K562 (cell line): ENCODE results near the gene LTBP4. TPM values are rescaled to one million over a fixed set of nuclear protein-coding genes. Genes with fewer than 3 reads are reported as not detected.

Source experiments
- BCOR ChIP-seq: fragments of 450-650 bp; IDR thresholded peaks from 2 replicates; pipeline ENCODE4 v1.6.1; 2016
- CREM ChIP-seq: IDR thresholded peaks from 2 replicates; pipeline ENCODE4 v1.6.1; 2014; ENCODE audit warnings: antibody characterized with exemption, low read depth
- DPF2 ChIP-seq: fragments of 450-650 bp; IDR thresholded peaks from 2 replicates; pipeline ENCODE4 v1.6.1; 2016
- EGR1 ChIP-seq: fragments of 450-650 bp; conservative IDR thresholded peaks from 2 replicates; pipeline ENCODE4 v1.6.1; 2017; ENCODE audit warnings: mild to moderate bottlenecking
- NFE2 ChIP-seq: IDR thresholded peaks from 2 replicates; pipeline ENCODE4 v1.6.1; 2014; ENCODE audit warnings: antibody characterized with exemption, low read depth
- NFIC ChIP-seq: fragments of 450-650 bp; IDR thresholded peaks from 2 replicates; pipeline ENCODE4 v1.6.1; 2017; ENCODE audit warnings: mild to moderate bottlenecking, inconsistent platforms
- POLR2AphosphoS5 ChIP-seq: IDR thresholded peaks from 2 replicates; pipeline ENCODE4 v1.6.1; 2011; ENCODE audit warnings: mild to moderate bottlenecking, low read depth, low read length, moderate library complexity; ENCODE audit not compliant: control insufficient read depth, insufficient read depth
- RNF2 ChIP-seq: sonication (generic); IDR thresholded peaks from 2 replicates; pipeline ENCODE4 v1.6.1; 2016
- SNIP1 ChIP-seq: fragments of 450-650 bp; IDR thresholded peaks from 2 replicates; pipeline ENCODE4 v1.7.1; 2017; ENCODE audit warnings: low read depth, mild to moderate bottlenecking
- SUPT5H ChIP-seq: fragments of 450-650 bp; IDR thresholded peaks from 2 replicates; pipeline ENCODE4 v1.6.1; 2016
- TAF1 ChIP-seq: IDR thresholded peaks from 2 replicates; pipeline ENCODE4 v1.6.1; 2011; ENCODE audit warnings: mild to moderate bottlenecking, low read length, moderate library complexity; ENCODE audit not compliant: insufficient read depth, control insufficient read depth, severe bottlenecking; ENCODE audit errors: extremely low read depth
- ZFX ChIP-seq: sonication (generic); formaldehyde crosslinking; IDR thresholded peaks from 2 replicates; pipeline ENCODE4 v1.8.0; 2022; ENCODE audit warnings: mild to moderate bottlenecking, missing genetic modification reagents, moderate library complexity
- ZKSCAN1 ChIP-seq: fragments of 150-350 bp; IDR thresholded peaks from 2 replicates; pipeline ENCODE4 v1.6.1; 2016; ENCODE audit warnings: low read depth, low read length
- polyA plus RNA-seq, 8 experiments: library from polyadenylated mRNA; depleted of rRNA in 4 of 8; stranded (reverse) in 5 of 8; unstranded in 3 of 8; fragments of >200 nt; fragmentation: Nextera tagmentation in 2 of 8; fragmentation: Illumina TruSeq in 1 of 8; extraction: Ambion mirVana in 2 of 8; extraction: Trizol in 1 of 8; gene quantifications; 2 replicates each; pipeline versions ENCODE4 v1.2.1 to v1.2.3, GENCODE V29; 2011 to 2014; ENCODE audit warnings: inconsistent platforms in 1 of 8, missing spikeins in 1 of 8
- total RNA-seq, 7 experiments: library from RNA; depleted of rRNA in 6 of 7; stranded (reverse); fragments of >200 nt in 6 of 7; fragmentation: Illumina TruSeq in 2 of 7; extraction: Trizol in 2 of 7; gene quantifications; 2 replicates each; pipeline versions ENCODE4 v1.2.1 to v1.2.3, GENCODE V29; 2011 to 2021; ENCODE audit warnings: low replicate concordance in 1 of 7
- TF ChIP-seq, protein P1 (sequence below): fragments of 450-650 bp; IDR thresholded peaks from 2 replicates; pipeline ENCODE4 v1.6.1; 2017; ENCODE audit warnings: antibody characterized with exemption, mild to moderate bottlenecking
- TF ChIP-seq, protein P2 (sequence below): fragments of 200-400 bp; formaldehyde crosslinking; IDR thresholded peaks from 2 replicates; pipeline ENCODE4 v1.6.1; 2017; ENCODE audit warnings: mild to moderate bottlenecking, low read depth, low read length, moderate library complexity

Gene LTBP4
- total and polyA plus RNA-seq, 9 of the 15 experiments (the other 6 are each of a cell fraction or from before 2014, with no cell fraction given), result 0.35 to 160 (median 31.6) TPM

DNA sequence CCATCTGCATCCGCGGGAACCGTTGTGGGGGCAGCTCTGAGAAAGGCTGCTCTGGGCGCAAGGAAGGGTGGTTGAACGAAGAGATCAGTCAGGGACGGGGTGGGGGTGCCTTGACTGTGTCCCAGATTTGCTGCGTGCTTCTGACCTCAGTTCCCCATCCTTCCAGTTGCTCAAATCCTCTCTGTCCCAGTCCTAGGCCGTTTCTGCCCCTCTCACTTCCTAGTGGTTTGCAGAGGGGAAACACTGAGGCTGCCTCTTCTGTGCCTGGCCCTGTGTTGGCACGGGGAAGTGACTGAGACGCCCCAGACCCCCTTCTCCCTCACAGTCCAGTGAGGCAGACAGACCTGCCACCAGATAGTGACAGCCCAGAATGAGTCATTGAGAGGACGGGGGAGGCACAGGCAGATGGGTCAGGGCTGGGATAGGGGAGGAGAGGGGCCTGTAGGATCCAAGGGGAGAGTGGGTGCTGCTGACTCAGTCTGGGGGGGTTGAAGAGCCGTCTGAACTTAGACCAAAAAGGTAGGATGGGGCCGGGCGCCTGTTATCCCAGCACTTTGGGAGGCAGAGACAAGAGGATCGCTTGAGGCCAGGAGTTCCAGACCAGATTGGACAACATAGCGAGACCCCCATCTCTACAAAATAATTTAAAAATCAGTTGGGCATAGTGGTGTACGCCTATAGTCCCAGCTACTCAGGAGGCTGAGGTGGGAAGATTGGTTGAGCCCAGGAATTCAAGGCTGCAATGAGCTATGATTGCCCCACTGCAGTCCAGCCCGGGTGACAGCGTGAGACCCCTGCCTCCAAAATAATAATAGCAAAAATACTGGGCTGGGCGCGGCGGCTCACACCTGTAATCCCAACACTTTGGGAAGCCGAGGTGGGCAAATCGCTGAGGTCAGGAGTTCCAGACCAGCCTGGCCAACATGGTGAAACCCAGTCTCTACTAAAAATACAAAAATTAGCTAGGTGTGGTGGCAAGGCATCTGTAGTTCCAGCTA lies 62.8 kb downstream of the LTBP4 start (continued):
- TF ChIP-seq TAF1 (peak; percentile 71), RNF2 (peak; percentile 62), BCOR (0 out of 2 replicates have a peak, but pooled peaks have one; percentile 7), SNIP1 (no peak), SUPT5H (peak; percentile 65; the same call in 1 of the 2 replicates), CREM (peak; percentile 79), DPF2 (peak; percentile 97), POLR2AphosphoS5 (peak; percentile 77; the same call in 1 of the 2 replicates), EGR1 (peak; percentile 83), ZFX (CRISPR knock-in tag) (no peak), ZKSCAN1 (0 out of 2 replicates have a peak, but pooled peaks have one; percentile 9), NFIC (peak; percentile 52; the same call in 1 of the 2 replicates), NFE2 (peak; percentile 67; the same call in 1 of the 2 replicates)
- TF ChIP-seq, protein P1, sequence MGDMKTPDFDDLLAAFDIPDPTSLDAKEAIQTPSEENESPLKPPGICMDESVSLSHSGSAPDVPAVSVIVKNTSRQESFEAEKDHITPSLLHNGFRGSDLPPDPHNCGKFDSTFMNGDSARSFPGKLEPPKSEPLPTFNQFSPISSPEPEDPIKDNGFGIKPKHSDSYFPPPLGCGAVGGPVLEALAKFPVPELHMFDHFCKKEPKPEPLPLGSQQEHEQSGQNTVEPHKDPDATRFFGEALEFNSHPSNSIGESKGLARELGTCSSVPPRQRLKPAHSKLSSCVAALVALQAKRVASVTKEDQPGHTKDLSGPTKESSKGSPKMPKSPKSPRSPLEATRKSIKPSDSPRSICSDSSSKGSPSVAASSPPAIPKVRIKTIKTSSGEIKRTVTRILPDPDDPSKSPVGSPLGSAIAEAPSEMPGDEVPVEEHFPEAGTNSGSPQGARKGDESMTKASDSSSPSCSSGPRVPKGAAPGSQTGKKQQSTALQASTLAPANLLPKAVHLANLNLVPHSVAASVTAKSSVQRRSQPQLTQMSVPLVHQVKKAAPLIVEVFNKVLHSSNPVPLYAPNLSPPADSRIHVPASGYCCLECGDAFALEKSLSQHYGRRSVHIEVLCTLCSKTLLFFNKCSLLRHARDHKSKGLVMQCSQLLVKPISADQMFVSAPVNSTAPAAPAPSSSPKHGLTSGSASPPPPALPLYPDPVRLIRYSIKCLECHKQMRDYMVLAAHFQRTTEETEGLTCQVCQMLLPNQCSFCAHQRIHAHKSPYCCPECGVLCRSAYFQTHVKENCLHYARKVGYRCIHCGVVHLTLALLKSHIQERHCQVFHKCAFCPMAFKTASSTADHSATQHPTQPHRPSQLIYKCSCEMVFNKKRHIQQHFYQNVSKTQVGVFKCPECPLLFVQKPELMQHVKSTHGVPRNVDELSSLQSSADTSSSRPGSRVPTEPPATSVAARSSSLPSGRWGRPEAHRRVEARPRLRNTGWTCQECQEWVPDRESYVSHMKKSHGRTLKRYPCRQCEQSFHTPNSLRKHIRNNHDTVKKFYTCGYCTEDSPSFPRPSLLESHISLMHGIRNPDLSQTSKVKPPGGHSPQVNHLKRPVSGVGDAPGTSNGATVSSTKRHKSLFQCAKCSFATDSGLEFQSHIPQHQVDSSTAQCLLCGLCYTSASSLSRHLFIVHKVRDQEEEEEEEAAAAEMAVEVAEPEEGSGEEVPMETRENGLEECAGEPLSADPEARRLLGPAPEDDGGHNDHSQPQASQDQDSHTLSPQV, result peak; percentile 47
- TF ChIP-seq, protein P2, sequence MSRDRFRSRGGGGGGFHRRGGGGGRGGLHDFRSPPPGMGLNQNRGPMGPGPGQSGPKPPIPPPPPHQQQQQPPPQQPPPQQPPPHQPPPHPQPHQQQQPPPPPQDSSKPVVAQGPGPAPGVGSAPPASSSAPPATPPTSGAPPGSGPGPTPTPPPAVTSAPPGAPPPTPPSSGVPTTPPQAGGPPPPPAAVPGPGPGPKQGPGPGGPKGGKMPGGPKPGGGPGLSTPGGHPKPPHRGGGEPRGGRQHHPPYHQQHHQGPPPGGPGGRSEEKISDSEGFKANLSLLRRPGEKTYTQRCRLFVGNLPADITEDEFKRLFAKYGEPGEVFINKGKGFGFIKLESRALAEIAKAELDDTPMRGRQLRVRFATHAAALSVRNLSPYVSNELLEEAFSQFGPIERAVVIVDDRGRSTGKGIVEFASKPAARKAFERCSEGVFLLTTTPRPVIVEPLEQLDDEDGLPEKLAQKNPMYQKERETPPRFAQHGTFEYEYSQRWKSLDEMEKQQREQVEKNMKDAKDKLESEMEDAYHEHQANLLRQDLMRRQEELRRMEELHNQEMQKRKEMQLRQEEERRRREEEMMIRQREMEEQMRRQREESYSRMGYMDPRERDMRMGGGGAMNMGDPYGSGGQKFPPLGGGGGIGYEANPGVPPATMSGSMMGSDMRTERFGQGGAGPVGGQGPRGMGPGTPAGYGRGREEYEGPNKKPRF, result no peak
